MCF 10A (cell line): ENCODE results near the gene ZNF664. TPM values are rescaled to one million over a fixed set of nuclear protein-coding genes. Genes with fewer than 3 reads are reported as not detected.

Source experiments
- BruUV-seq: library from RNA; stranded (reverse); fragments of 400-500 nt; replicated peaks from 2 replicates; lab custom pipeline; 2021; lab: Mats Ljungman, UMichigan
- CTCF ChIA-PET: fragments of 300-600 bp; sonication (Branson Sonifier 250); formaldehyde crosslinking; extraction: SDS; loops from one replicate; lab custom pipeline; 2021; ENCODE audit warnings: antibody characterized with exemption, inconsistent platforms; lab: Yijun Ruan, JAX
- POLR2A ChIA-PET: fragments of 300-600, 350-650 bp; sonication (Branson Sonifier 250); formaldehyde crosslinking; extraction: SDS; loops from one replicate; lab custom pipeline; 2020; ENCODE audit warnings: antibody characterized with exemption, inconsistent platforms; lab: Yijun Ruan, JAX
- DNase-seq: peaks from one replicate; pipeline ENCODE4 v3.0.0-alpha.2; 2018; ENCODE audit not compliant: unreplicated experiment
- H3K27ac Mint-ChIP-seq: one replicate; pipeline ENCODE4 v1.8.0; 2022; ENCODE audit warnings: mild to moderate bottlenecking, low read depth, mixed read lengths; ENCODE audit not compliant: unreplicated experiment
- H3K27me3 Mint-ChIP-seq: one replicate; pipeline ENCODE4 v1.8.0; 2022; ENCODE audit warnings: mixed read lengths; ENCODE audit not compliant: insufficient read depth, unreplicated experiment
- H3K36me3 Mint-ChIP-seq: one replicate; pipeline ENCODE4 v1.8.0; 2022; ENCODE audit warnings: mild to moderate bottlenecking, moderate library complexity, mixed read lengths; ENCODE audit not compliant: insufficient read depth, unreplicated experiment
- H3K4me1 Mint-ChIP-seq: one replicate; pipeline ENCODE4 v1.8.0; 2022; ENCODE audit warnings: mixed read lengths; ENCODE audit not compliant: insufficient read depth, unreplicated experiment
- H3K4me3 Mint-ChIP-seq: one replicate; pipeline ENCODE4 v1.8.0; 2022; ENCODE audit warnings: mild to moderate bottlenecking, moderate library complexity, mixed read lengths; ENCODE audit not compliant: unreplicated experiment
- H3K9me3 Mint-ChIP-seq: one replicate; pipeline ENCODE4 v1.8.0; 2022; ENCODE audit warnings: mixed read lengths; ENCODE audit not compliant: unreplicated experiment
- intact Hi-C: fragments of 100-400 bp; cut with micrococcal nuclease; formaldehyde crosslinking; loops from 2 replicates; pipeline ENCODE4 v1.14.1; 2022
- total RNA-seq: library from RNA; stranded (reverse); gene quantifications from 2 replicates; pipeline ENCODE4 v1.2.3, GENCODE V29; 2022
- TF ChIP-seq, protein P1 (sequence below): fragments of 200-600 bp; IDR thresholded peaks from one replicate; pipeline ENCODE4 v1.8.0; 2022; ENCODE audit warnings: antibody characterized with exemption, mild to moderate bottlenecking; ENCODE audit not compliant: unreplicated experiment

ZNF664 gene
- total RNA-seq, 1 experiment from 2014 or later = 123 TPM

DNA sequence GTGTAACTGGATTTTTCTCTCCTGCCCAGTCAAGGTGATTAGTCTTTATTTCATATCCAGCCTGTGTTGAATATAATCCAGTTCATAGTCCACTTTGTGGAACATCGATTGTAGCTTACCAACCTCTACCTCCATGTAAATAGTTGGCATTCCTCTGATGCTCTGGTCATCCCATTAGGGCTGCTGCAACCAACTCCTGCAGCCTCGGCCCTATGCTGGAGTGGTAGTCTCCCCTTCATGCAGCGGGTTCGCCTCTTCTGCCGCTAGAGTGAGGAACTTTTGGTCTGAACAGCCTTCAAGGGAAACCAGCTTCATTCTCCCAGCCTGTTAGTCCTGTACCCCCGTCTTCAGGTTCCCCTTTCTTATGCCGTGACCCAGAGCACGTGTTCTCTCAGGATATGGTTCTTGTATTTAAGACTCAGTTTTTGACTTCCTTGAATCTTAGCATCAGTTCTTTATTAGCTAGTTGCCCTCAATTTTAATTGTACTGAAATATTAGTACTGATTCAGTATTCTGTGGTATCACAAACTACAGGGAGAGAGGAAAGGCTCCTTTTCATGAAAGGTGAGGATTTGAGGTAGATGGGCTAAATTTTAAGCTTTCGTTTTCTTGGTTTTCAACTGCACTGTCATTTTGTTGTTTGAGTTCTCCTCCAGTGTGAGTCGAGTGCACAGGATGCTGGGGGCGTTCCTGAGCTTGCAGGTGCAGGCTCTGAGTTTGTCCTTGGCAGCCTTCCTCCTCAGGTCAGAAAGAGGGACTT, 33.2 kb downstream of the ZNF664 start:
- peaks cover 20% of the 10 kb centered on the region for H3K4me1 Mint-ChIP-seq
- peaks cover 34% of the 10 kb centered on the region for H3K36me3 Mint-ChIP-seq
- no peak for DNase-seq
- CTCF ChIA-PET = interaction anchor here (0.5 to 0.8 kb wide), 4 partner anchors 22 to 513 kb away, joined by 3 read pairs; no protein-coding TSS in a partner anchor
- H3K9me3 Mint-ChIP-seq = no peaks in the 10 kb centered on the region
- no TSS peak for BruUV-seq
- POLR2A ChIA-PET = interaction anchor here (0.7 to 1.2 kb wide), 4 partner anchors 11 to 767 kb away, joined by 3 to 4 read pairs (median 3); no protein-coding TSS in a partner anchor
- TF ChIP-seq, protein P1, sequence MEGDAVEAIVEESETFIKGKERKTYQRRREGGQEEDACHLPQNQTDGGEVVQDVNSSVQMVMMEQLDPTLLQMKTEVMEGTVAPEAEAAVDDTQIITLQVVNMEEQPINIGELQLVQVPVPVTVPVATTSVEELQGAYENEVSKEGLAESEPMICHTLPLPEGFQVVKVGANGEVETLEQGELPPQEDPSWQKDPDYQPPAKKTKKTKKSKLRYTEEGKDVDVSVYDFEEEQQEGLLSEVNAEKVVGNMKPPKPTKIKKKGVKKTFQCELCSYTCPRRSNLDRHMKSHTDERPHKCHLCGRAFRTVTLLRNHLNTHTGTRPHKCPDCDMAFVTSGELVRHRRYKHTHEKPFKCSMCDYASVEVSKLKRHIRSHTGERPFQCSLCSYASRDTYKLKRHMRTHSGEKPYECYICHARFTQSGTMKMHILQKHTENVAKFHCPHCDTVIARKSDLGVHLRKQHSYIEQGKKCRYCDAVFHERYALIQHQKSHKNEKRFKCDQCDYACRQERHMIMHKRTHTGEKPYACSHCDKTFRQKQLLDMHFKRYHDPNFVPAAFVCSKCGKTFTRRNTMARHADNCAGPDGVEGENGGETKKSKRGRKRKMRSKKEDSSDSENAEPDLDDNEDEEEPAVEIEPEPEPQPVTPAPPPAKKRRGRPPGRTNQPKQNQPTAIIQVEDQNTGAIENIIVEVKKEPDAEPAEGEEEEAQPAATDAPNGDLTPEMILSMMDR = no peak
- no peaks in the 10 kb centered on the region for H3K27me3 Mint-ChIP-seq
- no peak overlapping the region for H3K4me3 Mint-ChIP-seq
- H3K27ac Mint-ChIP-seq = peak overlapping the region; percentile 32
- intact Hi-C loops = no loop called here

DNA sequence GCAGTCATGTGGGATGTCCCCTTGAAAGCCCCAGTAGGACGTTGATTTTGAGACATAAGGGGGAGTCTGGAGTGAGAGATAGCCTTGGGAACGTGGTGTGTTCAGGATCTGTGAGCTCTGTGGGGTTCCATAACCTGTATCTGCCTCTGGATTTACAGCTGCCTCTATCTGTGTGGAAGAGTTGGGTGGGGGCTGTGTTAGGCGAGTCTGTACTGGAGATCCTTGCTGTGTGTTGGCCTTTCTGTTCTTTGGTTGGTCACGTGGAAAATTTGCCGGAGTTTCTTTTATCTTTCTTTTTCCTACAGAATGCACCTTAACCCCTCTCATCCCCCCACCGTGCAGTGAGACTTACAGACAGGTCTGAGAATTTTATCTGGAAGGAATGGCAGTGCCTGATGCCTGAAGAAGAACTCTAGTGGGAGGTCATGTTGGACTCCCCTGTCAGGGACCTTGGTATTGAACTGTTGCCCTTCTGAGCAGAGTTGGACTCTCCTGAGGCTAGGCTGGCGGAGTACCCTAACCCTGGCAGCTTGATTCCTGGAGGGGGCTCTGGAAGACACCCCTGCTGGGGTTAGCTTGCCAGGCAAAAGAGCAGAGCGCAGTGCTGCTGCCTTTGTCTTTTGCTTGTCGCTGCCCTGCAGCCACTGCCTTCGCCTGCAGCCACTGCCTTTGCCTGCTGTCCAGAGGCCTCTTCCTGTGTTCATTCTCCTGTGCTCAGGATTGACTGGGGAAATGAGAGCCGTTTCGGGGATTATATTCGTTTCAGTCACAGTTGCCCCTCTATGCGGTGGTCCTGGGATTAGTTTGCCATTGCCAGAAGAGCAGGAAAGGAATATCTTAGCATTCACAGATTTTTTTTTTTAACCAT, 34.1 kb downstream of the ZNF664 start:
- CTCF ChIA-PET = interaction anchor here (0.5 to 0.9 kb wide), 5 partner anchors 23 to 512 kb away, joined by 3 to 6 read pairs (median 3); no protein-coding TSS in a partner anchor
- POLR2A ChIA-PET = interaction anchor here (0.7 to 1.2 kb wide), 5 partner anchors 8 to 766 kb away, joined by 3 to 4 read pairs (median 3); no protein-coding TSS in a partner anchor
- Mint-ChIP-seq H3K4me1 (peaks cover 20% of the 10 kb centered on the region), H3K36me3 (peaks cover 42% of the 10 kb centered on the region), H3K27ac (peak overlapping the region; percentile 32), H3K4me3 (no peak overlapping the region), H3K27me3 (no peaks in the 10 kb centered on the region), H3K9me3 (no peaks in the 10 kb centered on the region)
- intact Hi-C loops = no loop called here
- TF ChIP-seq, protein P1 = no peak
- no peak for DNase-seq
- BruUV-seq = no TSS peak

DNA sequence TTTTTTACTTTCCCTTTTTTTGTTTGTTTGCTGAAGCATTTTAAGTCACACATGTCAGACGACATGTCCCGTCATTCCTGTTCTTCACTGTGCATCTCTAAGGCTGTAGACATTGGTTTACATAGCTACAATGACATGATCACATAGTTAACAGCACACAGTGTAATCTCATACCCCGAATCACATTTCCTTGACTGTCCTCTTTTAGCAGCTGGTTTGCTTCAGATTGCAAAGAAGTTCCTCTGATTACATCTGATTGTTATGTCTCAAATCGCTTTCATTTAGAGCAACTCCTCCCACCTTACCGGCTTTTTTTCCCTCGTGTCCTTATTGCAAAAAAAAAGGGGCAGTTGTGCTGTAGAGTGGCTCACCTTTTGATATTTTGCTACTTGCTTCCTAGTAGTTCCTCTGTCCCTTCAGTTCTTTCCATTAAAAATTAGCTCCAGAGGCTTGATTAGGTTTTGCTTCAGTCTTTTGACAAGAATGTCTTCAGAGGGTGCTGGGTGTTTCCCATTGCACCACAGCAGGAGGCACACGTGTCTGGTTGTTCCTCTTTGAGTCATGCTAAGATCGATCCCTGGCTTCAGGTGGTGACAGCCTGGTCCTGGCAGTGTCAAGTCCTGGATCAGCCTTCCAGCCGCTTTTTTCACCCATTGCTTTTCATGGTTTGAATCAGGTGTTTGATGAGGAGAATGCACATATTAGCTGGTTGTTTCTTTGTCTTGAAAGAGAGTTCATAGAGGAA, 35.0 kb downstream of the ZNF664 start:
- CTCF ChIA-PET = interaction anchor here (0.7 to 0.9 kb wide), 2 partner anchors 24 to 155 kb away, joined by 3 to 6 read pairs; no protein-coding TSS in a partner anchor
- Mint-ChIP-seq H3K9me3 (no peaks in the 10 kb centered on the region), H3K4me3 (no peak overlapping the region), H3K36me3 (peaks cover 50% of the 10 kb centered on the region), H3K27me3 (no peaks in the 10 kb centered on the region), H3K4me1 (peaks cover 20% of the 10 kb centered on the region), H3K27ac (no peak overlapping the region)
- POLR2A ChIA-PET = interaction anchor here (0.6 to 1.1 kb wide), 3 partner anchors 9 to 1975 kb away, joined by 3 read pairs; no protein-coding TSS in a partner anchor
- no TSS peak for BruUV-seq
- peak; percentile 25 for DNase-seq
- intact Hi-C loops = no loop called here
- TF ChIP-seq, protein P1 = no peak
